DMS153 treated with DMSO at 0.1 percent for 48 hours (cell line): ENCODE results near the gene L3MBTL3.

ENCODE experiments used
- DNase-seq: peaks from one replicate; lab custom pipeline; 2025; ENCODE audit not compliant: unreplicated experiment; lab: John Stamatoyannopoulos, UW

Gene L3MBTL3

DNA sequence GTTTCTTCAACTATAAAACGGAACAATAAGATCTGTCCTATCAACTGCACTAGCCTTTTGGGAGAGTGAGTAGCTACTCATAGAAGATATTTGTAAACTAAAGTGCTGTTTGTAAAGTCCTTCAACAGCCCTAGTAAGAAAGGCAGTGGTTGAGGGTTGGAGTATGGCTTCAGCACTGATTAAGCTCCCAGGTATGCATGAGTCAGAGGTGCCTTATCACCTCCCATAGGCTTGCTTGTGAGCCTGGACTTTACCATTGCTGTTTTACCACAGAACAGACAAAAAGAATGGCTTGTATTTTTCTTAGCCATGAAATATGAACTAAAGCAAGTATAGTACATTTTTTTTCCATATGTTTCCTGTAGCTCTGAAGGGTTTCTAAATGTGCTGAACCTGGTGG is 160.3 kb downstream of the L3MBTL3 start:
- DNase-seq = no peak

- no peak for DNase-seq
Measured at GRCh38 chr6:130182466-130182865, 164.1 kb downstream of the L3MBTL3 start.

- DNase-seq = no peak
Measured at GRCh38 chr6:130183271-130184222, 165.2 kb downstream of the L3MBTL3 start.

DNA sequence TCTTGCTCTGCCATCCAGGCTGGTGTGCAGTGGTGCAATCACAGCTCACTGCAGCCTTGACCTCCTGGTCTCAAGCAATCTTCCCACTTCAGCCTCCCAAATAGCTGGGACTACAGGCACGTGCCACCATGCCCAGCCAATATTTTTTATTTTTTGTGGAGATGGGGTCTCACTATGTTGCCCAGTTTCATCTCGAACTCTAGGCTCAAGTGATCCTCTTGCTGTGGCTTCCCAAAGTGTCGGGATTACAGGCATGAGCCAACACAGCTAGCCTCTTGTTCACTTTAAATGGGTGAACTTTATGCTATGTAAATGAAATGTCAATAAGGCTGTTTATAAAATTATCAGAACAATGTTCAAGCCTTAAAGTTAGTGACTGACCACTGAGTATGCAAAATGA is 167.3 kb downstream of the L3MBTL3 start:
- DNase-seq = no peak

GRCh38 chr6:130187335-130188206 is 169.2 kb downstream of the L3MBTL3 start:
- no peak for DNase-seq

DNA sequence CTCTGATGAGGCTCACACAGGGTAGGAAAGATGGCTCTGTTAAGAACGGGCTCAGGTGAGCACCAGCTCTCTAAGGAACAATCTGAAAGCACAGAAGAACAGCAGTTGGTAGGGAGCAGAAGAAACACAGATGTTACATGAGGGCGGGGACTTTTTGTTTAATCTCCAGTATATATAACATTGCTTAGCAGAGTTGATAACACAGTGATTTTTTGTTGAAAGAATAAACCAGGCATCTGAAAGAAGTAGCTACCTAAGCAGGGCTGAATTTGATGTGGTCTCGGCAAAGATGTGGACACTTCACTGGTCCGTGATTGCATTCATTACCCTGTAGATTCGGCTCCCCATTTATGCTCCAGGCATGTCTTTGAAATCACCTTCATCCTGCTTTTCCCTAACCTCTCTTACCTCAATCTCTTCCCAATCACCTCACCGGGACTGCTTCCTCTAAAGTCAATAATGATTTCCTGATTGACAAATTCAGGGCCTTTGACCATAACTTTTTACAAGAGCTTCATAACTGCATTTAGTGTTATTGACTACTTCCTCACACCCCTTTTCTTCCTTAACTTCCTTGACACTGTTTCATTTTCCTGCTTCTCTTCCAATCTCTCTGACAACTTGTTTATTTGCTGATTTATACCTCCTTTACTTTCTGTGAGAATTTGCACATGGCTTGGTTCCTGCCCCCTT is 170.0 kb downstream of the L3MBTL3 start:
- no peak for DNase-seq

- no peak for DNase-seq
Measured at GRCh38 chr6:130189531-130190397, 171.4 kb downstream of the L3MBTL3 start.
